ENCODE data around the gene GPR158.

GRCh38 chr10:25487266-25487665 lies 312.5 kb downstream of the GPR158 start:
- no peak for TF ChIP-seq CTCF (conservative IDR thresholded peaks at IDR 0.05; ENCODE audit: low read length)
- TF ChIP-seq EZH2phosphoT487 (IDR thresholded peaks at IDR 0.05; ENCODE audit: borderline replicate concordance): no peak
